Measurements from ENCODE around the gene NUTM2B.
"Not testable (repeated sequence)": the region's sequence is repeated elsewhere in the genome, so short reads cannot be mapped to it uniquely, and the experiment has no call there.

Gene NUTM2B

GRCh38 chr10:79753601-79754000, 50.6 kb downstream of the NUTM2B start:
- not testable (repeated sequence) for DNase-seq

- not testable (repeated sequence) for DNase-seq
These were observed 55.4 kb downstream of the NUTM2B start for GRCh38 chr10:79758297-79758993.

Measured in SW 1271 (cell line).